ENCODE data around the gene KCNK5. TPM values are rescaled to one million over a fixed set of nuclear protein-coding genes. Genes with fewer than 3 reads are reported as not detected.
A peak's percentile ranks its signal among the peaks of the same experiment; 100 is the strongest.

KCNK5 gene
- total and polyA plus RNA-seq, 5 donors = 1.1 to 1.9 (median 1.4) TPM

- ATAC-seq = no peak
- H3K27ac ChIP-seq (ENCODE audit: low read length) = no peak overlapping the region
- no peak overlapping the region for H3K4me3 ChIP-seq (ENCODE audit: low read length)
- DNase-seq = no peak
- H3K27me3 ChIP-seq (ENCODE audit: control insufficient read depth, insufficient read depth) = no peaks in the 10 kb centered on the region
- H3K4me1 ChIP-seq (ENCODE audit: control insufficient read depth, insufficient read depth, low read length) = no peaks in the 10 kb centered on the region
- intact Hi-C loops (cut with DNase I) = no loop called here
- WGBS = 48% methylated on average over 5 of the region's 5 CpGs
- no peaks in the 10 kb centered on the region for H3K9me3 ChIP-seq (ENCODE audit: control insufficient read depth, low read length)
These were observed 34.2 kb upstream of the KCNK5 start for GRCh38 chr6:39263303-39264037.

- 89% methylated on average over 3 of the region's 3 CpGs for WGBS
- Histone ChIP-seq H3K27me3 (ENCODE audit: control insufficient read depth, insufficient read depth) (no peaks in the 10 kb centered on the region), H3K9me3 (ENCODE audit: control insufficient read depth, low read length) (no peaks in the 10 kb centered on the region), H3K4me1 (ENCODE audit: control insufficient read depth, insufficient read depth, low read length) (no peaks in the 10 kb centered on the region), H3K27ac (ENCODE audit: low read length) (no peak overlapping the region), H3K4me3 (ENCODE audit: low read length) (no peak overlapping the region)
- ATAC-seq = no peak
- DNase-seq = no peak
- intact Hi-C loops (cut with DNase I) = no loop called here
These were observed 32.5 kb upstream of the KCNK5 start for GRCh38 chr6:39261751-39262150.

- intact Hi-C loops (cut with DNase I) = no loop called here
- Histone ChIP-seq H3K4me3 (ENCODE audit: low read length) (no peak overlapping the region), H3K4me1 (ENCODE audit: control insufficient read depth, insufficient read depth, low read length) (no peaks in the 10 kb centered on the region), H3K9me3 (ENCODE audit: control insufficient read depth, low read length) (no peaks in the 10 kb centered on the region), H3K27me3 (ENCODE audit: control insufficient read depth, insufficient read depth) (no peaks in the 10 kb centered on the region), H3K27ac (ENCODE audit: low read length) (no peak overlapping the region)
- no peak for DNase-seq
- ATAC-seq = no peak
- WGBS = 77% methylated on average over 2 of the region's 2 CpGs
These were observed 31.7 kb upstream of the KCNK5 start for GRCh38 chr6:39260953-39261352.

GRCh38 chr6:39260456-39260855 is 31.2 kb upstream of the KCNK5 start:
- Histone ChIP-seq H3K9me3 (ENCODE audit: control insufficient read depth, low read length) (no peaks in the 10 kb centered on the region), H3K27me3 (ENCODE audit: control insufficient read depth, insufficient read depth) (no peaks in the 10 kb centered on the region), H3K4me1 (ENCODE audit: control insufficient read depth, insufficient read depth, low read length) (no peaks in the 10 kb centered on the region), H3K27ac (ENCODE audit: low read length) (no peak overlapping the region), H3K4me3 (ENCODE audit: low read length) (no peak overlapping the region)
- 95% methylated on average over 2 of the region's 2 CpGs for WGBS
- intact Hi-C loops (cut with DNase I) = no loop called here
- no peak for DNase-seq
- ATAC-seq = no peak

GRCh38 chr6:39256294-39256940 is 27.1 kb upstream of the KCNK5 start:
- Histone ChIP-seq H3K9me3 (ENCODE audit: control insufficient read depth, low read length) (no peaks in the 10 kb centered on the region), H3K27ac (ENCODE audit: low read length) (no peak overlapping the region), H3K4me1 (ENCODE audit: control insufficient read depth, insufficient read depth, low read length) (no peaks in the 10 kb centered on the region), H3K27me3 (ENCODE audit: control insufficient read depth, insufficient read depth) (no peaks in the 10 kb centered on the region), H3K4me3 (ENCODE audit: low read length) (no peak overlapping the region)
- ATAC-seq (no peak), DNase-seq (no peak)
- WGBS = 69% methylated on average over 2 of the region's 2 CpGs
- intact Hi-C loops (cut with DNase I) = no loop called here

- no peak overlapping the region for H3K4me3 ChIP-seq (ENCODE audit: low read length)
- 90% methylated on average over 4 of the region's 4 CpGs for WGBS
- ATAC-seq = no peak
- no peak overlapping the region for H3K27ac ChIP-seq (ENCODE audit: low read length)
- DNase-seq = no peak
- H3K9me3 ChIP-seq (ENCODE audit: control insufficient read depth, low read length) = no peaks in the 10 kb centered on the region
- H3K4me1 ChIP-seq (ENCODE audit: control insufficient read depth, insufficient read depth, low read length) = no peaks in the 10 kb centered on the region
- H3K27me3 ChIP-seq (ENCODE audit: control insufficient read depth, insufficient read depth) = no peaks in the 10 kb centered on the region
- intact Hi-C loops (cut with DNase I) = no loop called here
These were observed 25.8 kb upstream of the KCNK5 start for GRCh38 chr6:39254999-39255535.

GRCh38 chr6:39251406-39251805 is 22.1 kb upstream of the KCNK5 start:
- no peak for ATAC-seq
- WGBS = 35% methylated on average over 8 of the region's 8 CpGs
- Histone ChIP-seq H3K4me3 (ENCODE audit: low read length) (no peak overlapping the region), H3K9me3 (ENCODE audit: control insufficient read depth, low read length) (no peaks in the 10 kb centered on the region), H3K27me3 (ENCODE audit: control insufficient read depth, insufficient read depth) (no peaks in the 10 kb centered on the region), H3K4me1 (ENCODE audit: control insufficient read depth, insufficient read depth, low read length) (no peaks in the 10 kb centered on the region), H3K27ac (ENCODE audit: low read length) (no peak overlapping the region)
- no peak for DNase-seq
- intact Hi-C loops (cut with DNase I) = no loop called here

- intact Hi-C loops (cut with DNase I) = no loop called here
These were observed 21.2 kb upstream of the KCNK5 start for GRCh38 chr6:39250507-39250906.

GRCh38 chr6:39249278-39249677 is 20.0 kb upstream of the KCNK5 start:
- no peak overlapping the region for H3K4me3 ChIP-seq (ENCODE audit: low read length)

More at GRCh38 chr6:39250507-39250906, 21.2 kb upstream of the KCNK5 start:
- H3K4me1 ChIP-seq (ENCODE audit: control insufficient read depth, insufficient read depth, low read length) = no peaks in the 10 kb centered on the region
- H3K9me3 ChIP-seq (ENCODE audit: control insufficient read depth, low read length) = no peaks in the 10 kb centered on the region
- ATAC-seq (no peak), DNase-seq (no peak)
- H3K4me3 ChIP-seq (ENCODE audit: low read length) = no peak overlapping the region
- no peaks in the 10 kb centered on the region for H3K27me3 ChIP-seq (ENCODE audit: control insufficient read depth, insufficient read depth)
- H3K27ac ChIP-seq (ENCODE audit: low read length) = no peak overlapping the region

GRCh38 chr6:39247667-39248194 is 18.5 kb upstream of the KCNK5 start:
- 90% methylated on average over 5 of the region's 5 CpGs for WGBS
- ATAC-seq (no peak), DNase-seq (no peak)
- H3K27ac ChIP-seq (ENCODE audit: low read length) = no peak overlapping the region
- H3K4me3 ChIP-seq (ENCODE audit: low read length) = no peak overlapping the region
- H3K27me3 ChIP-seq (ENCODE audit: control insufficient read depth, insufficient read depth) = no peaks in the 10 kb centered on the region
- H3K4me1 ChIP-seq (ENCODE audit: control insufficient read depth, insufficient read depth, low read length) = no peaks in the 10 kb centered on the region
- intact Hi-C loops (cut with DNase I) = no loop called here
- no peaks in the 10 kb centered on the region for H3K9me3 ChIP-seq (ENCODE audit: control insufficient read depth, low read length)

More at GRCh38 chr6:39249278-39249677, 20.0 kb upstream of the KCNK5 start:
- intact Hi-C loops (cut with DNase I) = no loop called here
- Histone ChIP-seq H3K27me3 (ENCODE audit: control insufficient read depth, insufficient read depth) (no peaks in the 10 kb centered on the region), H3K27ac (ENCODE audit: low read length) (no peak overlapping the region), H3K4me1 (ENCODE audit: control insufficient read depth, insufficient read depth, low read length) (no peaks in the 10 kb centered on the region), H3K9me3 (ENCODE audit: control insufficient read depth, low read length) (no peaks in the 10 kb centered on the region)
- 92% methylated on average over 1 of the region's 1 CpG for WGBS
- ATAC-seq = no peak
- no peak for DNase-seq

- Histone ChIP-seq H3K9me3 (ENCODE audit: control insufficient read depth, low read length) (no peaks in the 10 kb centered on the region), H3K4me3 (ENCODE audit: low read length) (no peak overlapping the region), H3K4me1 (ENCODE audit: control insufficient read depth, insufficient read depth, low read length) (no peaks in the 10 kb centered on the region), H3K27ac (ENCODE audit: low read length) (no peak overlapping the region), H3K27me3 (ENCODE audit: control insufficient read depth, insufficient read depth) (no peaks in the 10 kb centered on the region)
- intact Hi-C loops (cut with DNase I) = no loop called here
- DNase-seq = peak; percentile 58 to 79 (median 71)
- ATAC-seq = peak; percentile 20 to 70
- 80% methylated on average over 9 of the region's 9 CpGs for WGBS
These were observed 14.5 kb upstream of the KCNK5 start for GRCh38 chr6:39243809-39244208.
